ENCODE data around the gene SZRD1.
A peak's percentile ranks its signal among the peaks of the same experiment; 100 is the strongest.

The SZRD1 gene

GRCh38 chr1:16436946-16437474 lies 70.0 kb downstream of the SZRD1 start, which contains the start of gene SPATA21:
TSS of gene SPATA21 (minus strand) at chr1:16437424. CDS start at chr1:16431371, 6,053 bp downstream.
- no peak for DNase-seq

GRCh38 chr1:16438516-16438915 lies 71.5 kb downstream of the SZRD1 start:
- no peak for DNase-seq

GRCh38 chr1:16438924-16439323 lies 71.9 kb downstream of the SZRD1 start:
- DNase-seq: no peak

GRCh38 chr1:16440131-16440469 lies 73.1 kb downstream of the SZRD1 start:
- DNase-seq: peak in 2 of 58 donors; percentile 43 to 46

- DNase-seq: peak; percentile 26 to 96 (median 85)
Measured at GRCh38 chr1:16440470-16441281, 73.6 kb downstream of the SZRD1 start, which contains the start of gene NECAP2. TSS of gene NECAP2 (plus strand) at chr1:16440724. CDS start at chr1:16440762, 38 bp downstream.

GRCh38 chr1:16441282-16441665 lies 74.2 kb downstream of the SZRD1 start:
- no peak for DNase-seq

GRCh38 chr1:16442265-16442664 lies 75.2 kb downstream of the SZRD1 start:
- no peak for DNase-seq

GRCh38 chr1:16442941-16443340 lies 75.9 kb downstream of the SZRD1 start:
- no peak for DNase-seq

- DNase-seq: no peak
Measured at GRCh38 chr1:16443975-16444770, 77.1 kb downstream of the SZRD1 start.

GRCh38 chr1:16445052-16445451 lies 78.0 kb downstream of the SZRD1 start:
- no peak for DNase-seq

- DNase-seq: no peak
Measured at GRCh38 chr1:16446116-16446515, 79.1 kb downstream of the SZRD1 start.

GRCh38 chr1:16447641-16448040 lies 80.6 kb downstream of the SZRD1 start:
- DNase-seq: no peak

Data from anterior cingulate cortex (tissue), 58 donors.